ENCODE results near the gene ANKRD10. TPM values are rescaled to one million over a fixed set of nuclear protein-coding genes. Genes with fewer than 3 reads are reported as not detected.
A peak's percentile ranks its signal among the peaks of the same experiment; 100 is the strongest.

ANKRD10 gene
- total RNA-seq, 4 donors from 2014 or later: 128 to 268 (median 235) TPM

DNA sequence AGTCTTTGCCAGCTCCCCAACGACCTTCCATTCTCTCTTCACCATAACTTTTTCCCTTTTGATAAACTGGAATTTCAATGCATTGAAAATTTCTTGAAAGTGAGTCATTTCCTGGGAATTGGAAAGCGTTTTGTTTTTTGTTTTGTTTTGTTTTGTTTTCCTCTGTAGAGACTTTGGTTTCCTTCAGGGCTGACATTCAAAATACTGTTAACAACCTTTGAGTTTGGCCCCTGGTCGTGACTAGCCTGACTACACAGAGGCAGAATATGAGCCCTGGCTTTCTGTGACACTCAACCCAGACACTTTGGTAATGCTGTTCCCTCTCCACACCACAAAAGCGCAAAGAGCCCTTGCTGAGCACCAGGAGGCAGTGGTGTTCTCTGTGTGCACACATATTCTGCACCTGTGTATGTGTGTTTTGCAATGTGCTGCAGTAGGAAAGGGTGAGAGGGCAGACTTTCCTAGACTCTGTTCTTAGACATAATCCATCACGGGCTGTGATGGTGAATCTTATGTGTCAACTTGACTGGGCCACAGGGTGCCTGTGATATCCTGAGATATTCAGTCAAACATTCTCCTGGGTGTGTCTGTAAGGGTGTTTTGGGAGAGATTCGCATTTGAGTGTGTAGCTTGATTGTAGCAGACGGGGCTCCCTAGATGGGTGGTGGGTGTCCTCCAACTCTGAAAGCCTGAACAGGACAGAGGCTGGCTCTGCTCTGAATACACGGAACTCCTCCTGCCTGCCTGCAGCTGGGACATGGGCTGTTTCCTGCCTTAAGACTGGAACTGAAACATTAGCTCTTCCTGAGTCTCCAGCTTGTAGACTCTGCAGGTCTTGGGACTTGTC, 29.5 kb upstream of the ANKRD10 start:
- TF ChIP-seq, protein P1, sequence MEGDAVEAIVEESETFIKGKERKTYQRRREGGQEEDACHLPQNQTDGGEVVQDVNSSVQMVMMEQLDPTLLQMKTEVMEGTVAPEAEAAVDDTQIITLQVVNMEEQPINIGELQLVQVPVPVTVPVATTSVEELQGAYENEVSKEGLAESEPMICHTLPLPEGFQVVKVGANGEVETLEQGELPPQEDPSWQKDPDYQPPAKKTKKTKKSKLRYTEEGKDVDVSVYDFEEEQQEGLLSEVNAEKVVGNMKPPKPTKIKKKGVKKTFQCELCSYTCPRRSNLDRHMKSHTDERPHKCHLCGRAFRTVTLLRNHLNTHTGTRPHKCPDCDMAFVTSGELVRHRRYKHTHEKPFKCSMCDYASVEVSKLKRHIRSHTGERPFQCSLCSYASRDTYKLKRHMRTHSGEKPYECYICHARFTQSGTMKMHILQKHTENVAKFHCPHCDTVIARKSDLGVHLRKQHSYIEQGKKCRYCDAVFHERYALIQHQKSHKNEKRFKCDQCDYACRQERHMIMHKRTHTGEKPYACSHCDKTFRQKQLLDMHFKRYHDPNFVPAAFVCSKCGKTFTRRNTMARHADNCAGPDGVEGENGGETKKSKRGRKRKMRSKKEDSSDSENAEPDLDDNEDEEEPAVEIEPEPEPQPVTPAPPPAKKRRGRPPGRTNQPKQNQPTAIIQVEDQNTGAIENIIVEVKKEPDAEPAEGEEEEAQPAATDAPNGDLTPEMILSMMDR (IDR thresholded peaks at IDR 0.05): peak; percentile 19 to 78 (median 50)
- TF ChIP-seq POLR2A (IDR thresholded peaks at IDR 0.05): no peak
- Histone ChIP-seq H3K27ac (no peak overlapping the region), H3K4me3 (no peak overlapping the region), H3K4me1 (no peaks in the 10 kb centered on the region), H3K27me3 (no peaks in the 10 kb centered on the region), H3K9me3 (no peaks in the 10 kb centered on the region), H3K36me3 (no peaks in the 10 kb centered on the region)
- no peak for DNase-seq
- intact Hi-C loops (cut with DNase I; ENCODE audit: low total_unique reads): no loop called here

DNA sequence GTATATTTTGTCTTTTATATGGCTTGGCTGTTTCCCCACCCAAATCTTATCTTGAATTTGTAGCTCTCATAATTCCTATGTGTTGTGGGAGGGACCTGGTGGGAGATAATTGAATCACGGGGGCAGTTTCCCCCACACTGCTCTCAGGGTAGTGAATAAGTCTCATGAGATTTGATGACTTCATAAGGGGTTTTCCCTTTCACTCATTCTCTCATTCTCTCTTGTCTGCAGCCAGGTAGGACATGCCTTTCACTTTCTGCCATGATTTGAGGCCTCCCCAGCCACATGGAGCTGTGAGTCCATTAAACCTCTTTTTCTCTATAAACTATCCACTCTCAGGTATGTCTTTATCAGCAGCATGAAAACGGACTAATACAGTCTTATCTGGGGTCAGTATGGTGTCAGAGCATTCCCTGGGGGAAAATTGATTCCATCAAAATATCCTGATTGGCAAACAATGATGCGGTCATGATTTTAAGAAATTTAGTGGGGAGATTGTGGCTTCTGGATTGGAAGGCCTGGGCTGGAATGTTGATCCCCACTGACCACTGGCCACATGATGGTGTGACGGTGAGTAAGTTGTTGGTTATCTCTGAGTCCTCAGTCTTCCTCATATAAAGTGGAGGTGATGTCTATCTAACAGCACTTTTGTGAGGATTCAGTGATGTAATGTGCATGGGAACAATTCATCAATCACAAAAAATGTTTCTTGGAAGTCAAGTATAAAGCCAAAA, 27.5 kb upstream of the ANKRD10 start:
- no peak for TF ChIP-seq POLR2A (IDR thresholded peaks at IDR 0.05)
- TF ChIP-seq, protein P1 (IDR thresholded peaks at IDR 0.05): no peak
- intact Hi-C loops (cut with DNase I; ENCODE audit: low total_unique reads): no loop called here
- Histone ChIP-seq H3K9me3 (no peaks in the 10 kb centered on the region), H3K27ac (no peak overlapping the region), H3K36me3 (no peaks in the 10 kb centered on the region), H3K27me3 (no peaks in the 10 kb centered on the region), H3K4me3 (no peak overlapping the region), H3K4me1 (no peaks in the 10 kb centered on the region)
- no peak for DNase-seq

DNA sequence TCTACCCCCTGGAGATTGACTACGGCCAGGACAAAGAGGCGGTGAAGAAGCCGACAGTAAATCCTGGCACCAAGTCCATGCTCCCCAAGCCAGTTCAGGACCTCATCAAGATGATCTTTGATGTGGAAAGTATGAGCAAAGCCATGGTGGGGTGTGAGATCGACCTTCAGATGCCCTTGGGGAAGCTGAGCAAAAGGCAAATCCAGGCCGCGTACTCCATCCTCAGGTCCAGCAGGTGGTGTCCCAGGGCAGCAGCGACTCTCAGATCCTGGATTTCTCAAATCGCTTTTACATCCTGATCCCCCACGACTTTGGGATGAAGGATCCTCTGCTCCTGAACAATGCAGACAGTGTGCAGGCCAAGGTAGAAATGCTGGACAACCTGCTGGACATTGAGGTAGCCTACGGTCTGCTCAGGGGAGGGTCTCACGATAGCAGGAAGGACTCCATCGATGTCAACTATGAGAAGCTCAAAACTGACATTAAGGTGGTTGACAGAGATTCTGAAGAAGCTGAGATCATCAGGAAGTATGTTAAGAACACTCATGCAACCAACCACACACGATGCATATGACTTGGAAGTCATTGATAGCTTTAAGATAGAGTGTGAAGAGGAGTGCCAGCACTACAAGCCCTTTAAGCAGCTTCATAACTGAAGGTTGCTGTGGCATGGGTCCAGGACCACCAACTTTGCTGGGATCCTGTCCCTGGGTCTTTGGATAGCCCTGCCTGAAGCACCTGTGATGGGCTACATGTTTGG, 24.0 kb upstream of the ANKRD10 start:
- intact Hi-C loops (cut with DNase I; ENCODE audit: low total_unique reads): no loop called here
- H3K27ac ChIP-seq: no peak overlapping the region
- no peak overlapping the region for H3K4me3 ChIP-seq
- H3K36me3 ChIP-seq: no peaks in the 10 kb centered on the region
- TF ChIP-seq, protein P1 (IDR thresholded peaks at IDR 0.05): no peak
- no peak for TF ChIP-seq POLR2A (IDR thresholded peaks at IDR 0.05)
- no peaks in the 10 kb centered on the region for H3K4me1 ChIP-seq
- no peak for DNase-seq
- no peaks in the 10 kb centered on the region for H3K27me3 ChIP-seq
- H3K9me3 ChIP-seq: peaks cover 0 to 2% of the 10 kb centered on the region in 2 donors

DNA sequence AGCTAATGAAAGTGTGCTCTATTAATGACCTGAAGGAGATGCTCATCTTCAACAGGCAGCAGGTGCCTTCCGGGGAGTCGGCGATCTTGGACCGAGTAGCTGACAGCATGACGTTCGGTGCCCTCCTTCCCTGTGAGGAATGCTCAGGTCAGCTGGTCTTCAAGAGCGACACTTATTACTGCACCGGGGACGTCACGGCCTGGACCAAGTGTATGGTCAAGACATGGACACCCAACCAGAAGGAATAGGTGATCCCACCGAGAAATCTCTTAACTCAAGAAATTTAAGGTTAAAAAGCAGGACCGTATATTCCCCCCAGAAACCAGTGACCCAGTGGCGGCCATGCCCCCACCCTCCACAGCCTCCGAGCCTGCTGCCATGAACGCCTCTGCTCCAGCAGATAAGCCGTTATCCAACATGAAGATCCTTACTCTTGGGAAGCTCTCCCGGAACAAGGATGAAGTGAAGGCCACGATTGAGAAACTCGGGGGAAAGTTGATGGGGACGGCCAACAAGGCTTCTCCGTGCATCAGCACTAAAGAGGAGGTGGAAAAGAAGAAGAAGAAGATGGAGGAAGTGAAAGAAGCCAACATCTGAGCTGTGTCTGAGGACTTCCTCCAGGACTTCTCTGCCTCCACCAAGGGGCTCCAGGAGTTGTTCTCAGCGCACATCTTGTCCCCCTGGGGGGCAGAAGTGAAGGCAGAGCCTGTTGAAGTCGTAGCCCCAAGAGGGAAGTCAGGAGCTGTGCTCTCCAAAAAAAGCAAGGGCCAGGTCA, 22.8 kb upstream of the ANKRD10 start:
- Histone ChIP-seq H3K27ac (no peak overlapping the region), H3K27me3 (no peaks in the 10 kb centered on the region), H3K36me3 (no peaks in the 10 kb centered on the region), H3K9me3 (peaks cover 0 to 14% of the 10 kb centered on the region in 2 donors), H3K4me3 (no peak overlapping the region), H3K4me1 (no peaks in the 10 kb centered on the region)
- TF ChIP-seq POLR2A (IDR thresholded peaks at IDR 0.05): no peak
- TF ChIP-seq, protein P1 (IDR thresholded peaks at IDR 0.05): no peak
- no peak for DNase-seq
- intact Hi-C loops (cut with DNase I; ENCODE audit: low total_unique reads): no loop called here
